ENCODE data around the gene MZT2A. TPM values are rescaled to one million over a fixed set of nuclear protein-coding genes. Genes with fewer than 3 reads are reported as not detected.
"Not testable (repeated sequence)": the region's sequence is repeated elsewhere in the genome, so short reads cannot be mapped to it uniquely, and the experiment has no call there.

MZT2A gene
- total RNA-seq, 4 donors from 2014 or later = 78.2 to 110 (median 89.2) TPM

- H3K4me3 ChIP-seq (ENCODE audit: low read depth, poor library complexity, severe bottlenecking); intact Hi-C loops (cut with DNase I; ENCODE audit: low total_unique reads): not testable (repeated sequence)
- peak in 1 of 2 donors; percentile 78 for DNase-seq (ENCODE audit: low spot score in 2 of 2)
- WGBS, 2 donors = 66 to 84% methylated on average over 17 to 23 of the region's 26 CpGs
These were observed 37.0 kb upstream of the MZT2A start for GRCh38 chr2:131528981-131529863.

GRCh38 chr2:131527131-131528001 lies 35.2 kb upstream of the MZT2A start, which contains the start of gene CCDC74A:
TSS of gene CCDC74A (plus strand) at chr2:131527888. CDS start at chr2:131527971, 83 bp downstream.
- intact Hi-C loops (cut with DNase I; ENCODE audit: low total_unique reads) = not testable (repeated sequence)
- WGBS, 2 donors = 43 to 48% methylated on average over 25 to 31 of the region's 47 CpGs
- peak within 1 kb of the TSS; percentile 6 for H3K4me3 ChIP-seq (ENCODE audit: low read depth, poor library complexity, severe bottlenecking)
- peak in 1 of 2 donors; percentile 88 for DNase-seq (ENCODE audit: low spot score in 2 of 2)

GRCh38 chr2:131525256-131525655 lies 33.1 kb upstream of the MZT2A start:
- H3K4me3 ChIP-seq (ENCODE audit: low read depth, poor library complexity, severe bottlenecking); intact Hi-C loops (cut with DNase I; ENCODE audit: low total_unique reads): not testable (repeated sequence)
- DNase-seq (ENCODE audit: low spot score in 2 of 2) = peak in 1 of 2 donors; percentile 37
- 95 to 96% methylated on average over 2 of the region's 2 CpGs for WGBS, 2 donors

- H3K4me3 ChIP-seq (ENCODE audit: low read depth, poor library complexity, severe bottlenecking) = no peak overlapping the region
- TF ChIP-seq POLR2A (IDR thresholded peaks at IDR 0.05) (no peak), CTCF (IDR thresholded peaks at IDR 0.05) (no peak)
- intact Hi-C loops (cut with DNase I; ENCODE audit: low total_unique reads) = no loop called here
- WGBS, 2 donors = 64 to 80% methylated on average over 20 of the region's 20 CpGs
- DNase-seq (ENCODE audit: low spot score in 2 of 2) = peak in 1 of 2 donors; percentile 82
These were observed 30.0 kb upstream of the MZT2A start for GRCh38 chr2:131521961-131522781.

- intact Hi-C loops (cut with DNase I; ENCODE audit: low total_unique reads); H3K4me3 ChIP-seq (ENCODE audit: low read depth, poor library complexity, severe bottlenecking): not testable (repeated sequence)
- 80 to 86% methylated on average over 6 of the region's 6 CpGs for WGBS, 2 donors
- DNase-seq (ENCODE audit: low spot score in 2 of 2) = peak in 1 of 2 donors; percentile 17
These were observed 29.3 kb upstream of the MZT2A start for GRCh38 chr2:131521524-131521923.

- DNase-seq (ENCODE audit: low spot score in 2 of 2) = no peak
- TF ChIP-seq CTCF (IDR thresholded peaks at IDR 0.05) = no peak
- no peak for TF ChIP-seq POLR2A (IDR thresholded peaks at IDR 0.05)
- H3K4me3 ChIP-seq (ENCODE audit: low read depth, poor library complexity, severe bottlenecking) = no peak overlapping the region
- 94 to 98% methylated on average over 9 to 10 of the region's 10 CpGs for WGBS, 2 donors
- intact Hi-C loops (cut with DNase I; ENCODE audit: low total_unique reads) = no loop called here
These were observed 28.3 kb upstream of the MZT2A start for GRCh38 chr2:131520526-131520925.

GRCh38 chr2:131519871-131520470 lies 27.8 kb upstream of the MZT2A start:
- 83 to 89% methylated on average over 20 to 21 of the region's 24 CpGs for WGBS, 2 donors
- intact Hi-C loops (cut with DNase I; ENCODE audit: low total_unique reads); H3K4me3 ChIP-seq (ENCODE audit: low read depth, poor library complexity, severe bottlenecking); DNase-seq (ENCODE audit: low spot score in 2 of 2): not testable (repeated sequence)

All from lower leg skin (tissue), 4 donors.